Prostate gland (tissue), 2 donors: ENCODE results near the gene EAF2.

ENCODE experiments used
- CTCF ChIP-seq, 4 experiments: fragments of 200-600 bp in 2 of 4; fragments of 450-650 bp in 2 of 4; sonication (generic) in 2 of 4; IDR thresholded peaks; 1 replicate in 3 of 4; 2 replicates in 1 of 4; pipeline ENCODE4 v1.5.1; 2016 to 2019; ENCODE audit warnings: antibody characterized with exemption in 4 of 4, mild to moderate bottlenecking in 2 of 4, moderate library complexity in 2 of 4
- POLR2AphosphoS5 ChIP-seq: sonication (generic); formaldehyde crosslinking; IDR thresholded peaks from one replicate; pipeline ENCODE4 v1.6.1; 2017; ENCODE audit warnings: antibody characterized with exemption

GRCh38 chr3:121821421-121822199 is 13.4 kb upstream of the EAF2 start:
- TF ChIP-seq CTCF (IDR thresholded peaks at IDR 0.05) (no peak), POLR2AphosphoS5 (no peak)
